SK-N-MC (cell line): Measurements from ENCODE around the gene OSMR.

Experiments
- EZH2 ChIP-seq: fragments of 200-600 bp; sonication (generic); IDR thresholded peaks from one replicate; pipeline ENCODE4 v1.6.1; 2017; ENCODE audit warnings: antibody characterized with exemption
- FOXP2 ChIP-seq: optimal IDR thresholded peaks from 2 replicates; pipeline ENCODE3; 2011; ENCODE audit warnings: mild to moderate bottlenecking, moderate library complexity; ENCODE audit not compliant: insufficient read depth; ENCODE audit errors: extremely low read length, control extremely low read depth
- POLR2AphosphoS5 ChIP-seq: IDR thresholded peaks from 2 replicates; pipeline ENCODE4 v1.6.1; 2012; ENCODE audit warnings: mild to moderate bottlenecking, low read depth, low read length, borderline replicate concordance

- TF ChIP-seq POLR2AphosphoS5 (no peak), EZH2 (no peak), FOXP2 (no peak)
These were observed 94.5 kb downstream of the OSMR start for GRCh38 chr5:38940230-38940858.
